DMS153 (cell line): ENCODE results near the gene NTRK3.

Source experiments
- DNase-seq: peaks from one replicate; lab custom pipeline; 2025; lab: John Stamatoyannopoulos, UW

Gene NTRK3

GRCh38 chr15:88028024-88028423 lies 228.5 kb downstream of the NTRK3 start:
- no peak for DNase-seq

GRCh38 chr15:88023914-88024313 lies 232.6 kb downstream of the NTRK3 start:
- no peak for DNase-seq

- no peak for DNase-seq
These were observed 233.8 kb downstream of the NTRK3 start for GRCh38 chr15:88022716-88023115.

GRCh38 chr15:88021601-88022000 lies 234.9 kb downstream of the NTRK3 start:
- no peak for DNase-seq

GRCh38 chr15:88020806-88021205 lies 235.7 kb downstream of the NTRK3 start:
- DNase-seq = no peak

GRCh38 chr15:88019656-88020055 lies 236.9 kb downstream of the NTRK3 start:
- no peak for DNase-seq

GRCh38 chr15:88018869-88019641 lies 237.5 kb downstream of the NTRK3 start:
- DNase-seq = no peak

- no peak for DNase-seq
These were observed 238.8 kb downstream of the NTRK3 start for GRCh38 chr15:88017753-88018152.

GRCh38 chr15:88016406-88016805 lies 240.1 kb downstream of the NTRK3 start:
- DNase-seq = no peak

GRCh38 chr15:88015228-88015860 lies 241.2 kb downstream of the NTRK3 start:
- DNase-seq = no peak

GRCh38 chr15:88014454-88015160 lies 241.9 kb downstream of the NTRK3 start:
- no peak for DNase-seq

- no peak for DNase-seq
These were observed 243.4 kb downstream of the NTRK3 start for GRCh38 chr15:88013111-88013510.

GRCh38 chr15:88012688-88013087 lies 243.9 kb downstream of the NTRK3 start:
- no peak for DNase-seq

- no peak for DNase-seq
These were observed 244.3 kb downstream of the NTRK3 start for GRCh38 chr15:88012233-88012632.

- DNase-seq = no peak
These were observed 245.0 kb downstream of the NTRK3 start for GRCh38 chr15:88011533-88011932.

- DNase-seq = no peak
These were observed 250.4 kb downstream of the NTRK3 start for GRCh38 chr15:88006146-88006545.

GRCh38 chr15:88004399-88004798 lies 252.1 kb downstream of the NTRK3 start:
- DNase-seq = no peak

- no peak for DNase-seq
These were observed 252.8 kb downstream of the NTRK3 start for GRCh38 chr15:88003541-88004327.

GRCh38 chr15:88002706-88003105 lies 253.8 kb downstream of the NTRK3 start:
- DNase-seq = no peak

- no peak for DNase-seq
These were observed 257.9 kb downstream of the NTRK3 start for GRCh38 chr15:87998630-87999029.

- no peak for DNase-seq
These were observed 269.8 kb downstream of the NTRK3 start for GRCh38 chr15:87986776-87987175.

GRCh38 chr15:87985451-87985850 lies 271.1 kb downstream of the NTRK3 start:
- no peak for DNase-seq
